HuH-7 (cell line): ENCODE results near the gene ANKRD36.
"Not testable (repeated sequence)": the region's sequence is repeated elsewhere in the genome, so short reads cannot be mapped to it uniquely, and the experiment has no call there.

Experiments used
- DNase-seq: peaks from one replicate; pipeline ENCODE4 v3.0.0; 2011; ENCODE audit warnings: low spot score

The ANKRD36 gene

GRCh38 chr2:97293687-97294086 lies 180.7 kb downstream of the ANKRD36 start:
- DNase-seq: not testable (repeated sequence)
